IMR-90 (cell line): Measurements from ENCODE around the gene RANBP3. TPM values are rescaled to one million over a fixed set of nuclear protein-coding genes. Genes with fewer than 3 reads are reported as not detected.
A peak's percentile ranks its signal among the peaks of the same experiment; 100 is the strongest.

ENCODE experiments used
- ATAC-seq: fragments of 200-7000 bp; cut with Tn5 transposase; 2 replicates; pipeline ENCODE4 v1.9.1; 2020; ENCODE audit warnings: low read depth, mild to moderate bottlenecking, moderate library complexity
- BruUV-seq: library from RNA; stranded (reverse); fragments of 400-500 nt; replicated peaks from 2 replicates; lab custom pipeline; 2021; lab: Mats Ljungman, UMichigan
- CTCF ChIA-PET: fragments of 300-600 bp; formaldehyde crosslinking; extraction: SDS; loops from one replicate; lab custom pipeline; 2021; ENCODE audit warnings: antibody characterized with exemption; lab: Yijun Ruan, JAX
- POLR2A ChIA-PET: fragments of 300-600 bp; sonication (Branson Sonifier 250); formaldehyde crosslinking; loops from one replicate; lab custom pipeline; 2022; ENCODE audit warnings: antibody characterized with exemption; ENCODE audit not compliant: unreplicated experiment; lab: Charles Lee
- DNase-seq: peaks from one replicate; pipeline ENCODE4 v3.0.0; 2013
- H2AFZ ChIP-seq: replicated peaks from 2 replicates; pipeline ENCODE3; 2013; ENCODE audit warnings: low read length, mild to moderate bottlenecking; ENCODE audit not compliant: poor library complexity
- H2AK5ac ChIP-seq: 2 replicates; pipeline ENCODE4 v1.6.1; 2013; ENCODE audit warnings: low read depth, low read length, inconsistent platforms
- H2AK9ac ChIP-seq: replicated peaks from 2 replicates; pipeline ENCODE3; 2013; ENCODE audit warnings: mild to moderate bottlenecking, low read depth, low read length, moderate library complexity; ENCODE audit not compliant: poor library complexity
- H2BK120ac ChIP-seq: 2 replicates; pipeline ENCODE4 v1.6.1; 2013; ENCODE audit warnings: low read depth, low read length, inconsistent platforms
- H2BK15ac ChIP-seq: 3 replicates; pipeline ENCODE4 v1.6.1; 2013; ENCODE audit warnings: low read depth, low read length, inconsistent platforms
- H2BK20ac ChIP-seq: 2 replicates; pipeline ENCODE4 v1.6.1; 2013; ENCODE audit warnings: low read depth, mild to moderate bottlenecking, inconsistent platforms, low read length, moderate library complexity
- H2BK5ac ChIP-seq: 2 replicates; pipeline ENCODE4 v1.6.1; 2013; ENCODE audit warnings: mild to moderate bottlenecking, low read depth, low read length, inconsistent platforms; ENCODE audit not compliant: poor library complexity, severe bottlenecking
- H3K14ac ChIP-seq: replicated peaks from 2 replicates; pipeline ENCODE4 v1.6.1; 2013; ENCODE audit warnings: low read depth, low read length, inconsistent platforms
- H3K18ac ChIP-seq: 2 replicates; pipeline ENCODE4 v1.6.1; 2013; ENCODE audit warnings: low read depth, low read length, control low read depth
- H3K23ac ChIP-seq: 2 replicates; pipeline ENCODE4 v1.6.1; 2013; ENCODE audit warnings: low read depth, low read length, inconsistent platforms
- H3K27ac ChIP-seq: 2 replicates; pipeline ENCODE4 v1.5.1; 2013; ENCODE audit warnings: mild to moderate bottlenecking, control low read depth, low read length; ENCODE audit not compliant: insufficient read depth
- H3K27me3 ChIP-seq: 2 replicates; pipeline ENCODE4 v1.6.1; 2013; ENCODE audit warnings: low read length; ENCODE audit not compliant: control insufficient read depth, insufficient read depth
- H3K36me3 ChIP-seq: 2 replicates; pipeline ENCODE4 v1.6.1; 2013; ENCODE audit warnings: low read length, mixed read lengths; ENCODE audit not compliant: control insufficient read depth, insufficient read depth
- H3K4ac ChIP-seq: 2 replicates; pipeline ENCODE4 v1.6.1; 2013; ENCODE audit warnings: low read depth, low read length, inconsistent platforms
- H3K4me1 ChIP-seq: 2 replicates; pipeline ENCODE4 v1.6.1; 2013; ENCODE audit warnings: low read length, mixed read lengths; ENCODE audit not compliant: control insufficient read depth, insufficient read depth
- H3K4me2 ChIP-seq: 2 replicates; pipeline ENCODE4 v1.6.1; 2013; ENCODE audit warnings: low read depth, mild to moderate bottlenecking, control low read depth, low read length, moderate library complexity
- H3K4me3 ChIP-seq: 2 replicates; pipeline ENCODE4 v1.5.1; 2013; ENCODE audit warnings: low read depth, mild to moderate bottlenecking, control low read depth, low read length, moderate library complexity; ENCODE audit not compliant: insufficient read depth
- H3K56ac ChIP-seq: 2 replicates; pipeline ENCODE4 v1.6.1; 2013; ENCODE audit warnings: low read length, inconsistent platforms; ENCODE audit not compliant: insufficient read depth; ENCODE audit errors: extremely low read depth
- H3K79me1 ChIP-seq, 2 experiments: 2 replicates each; pipeline ENCODE4 v1.6.1; 2013; ENCODE audit warnings: low read length in 2 of 2, inconsistent platforms in 1 of 2, low read depth in 1 of 2
- H3K9ac ChIP-seq: 2 replicates; pipeline ENCODE4 v1.6.1; 2013; ENCODE audit warnings: low read depth, low read length, control low read depth
- H3K9me1 ChIP-seq: 2 replicates; pipeline ENCODE4 v1.6.1; 2013; ENCODE audit warnings: low read length, inconsistent platforms; ENCODE audit not compliant: insufficient read depth
- H3K9me3 ChIP-seq: 2 replicates; pipeline ENCODE4 v1.6.1; 2013; ENCODE audit warnings: low read length; ENCODE audit not compliant: control insufficient read depth, insufficient read depth
- H4K20me1 ChIP-seq: 2 replicates; pipeline ENCODE4 v1.6.1; 2013; ENCODE audit warnings: low read length, inconsistent platforms; ENCODE audit not compliant: insufficient read depth
- H4K5ac ChIP-seq: 2 replicates; pipeline ENCODE4 v1.6.1; 2013; ENCODE audit warnings: mild to moderate bottlenecking, low read depth, low read length, control low read depth
- H4K8ac ChIP-seq, 2 experiments: 2 replicates each; pipeline ENCODE4 v1.6.1; 2013; ENCODE audit warnings: low read depth in 2 of 2, low read length in 2 of 2, control low read depth in 1 of 2, inconsistent platforms in 1 of 2
- H4K91ac ChIP-seq: 2 replicates; pipeline ENCODE4 v1.6.1; 2013; ENCODE audit warnings: low read depth, low read length, inconsistent platforms; ENCODE audit not compliant: insufficient read depth
- MAZ ChIP-seq: IDR thresholded peaks from 2 replicates; pipeline ENCODE4 v1.6.1; 2012; ENCODE audit warnings: low read depth, mild to moderate bottlenecking, low read length, improper control_type of control experiment, moderate library complexity, borderline replicate concordance
- MXI1 ChIP-seq: IDR thresholded peaks from 2 replicates; pipeline ENCODE4 v1.6.1; 2012; ENCODE audit warnings: low read depth, mild to moderate bottlenecking, low read length, moderate library complexity, borderline replicate concordance
- NFE2L2 ChIP-seq: fragments of 150-350 bp; IDR thresholded peaks from 2 replicates; pipeline ENCODE4 v1.6.1; 2016; ENCODE audit warnings: low read depth, mild to moderate bottlenecking, low read length
- RCOR1 ChIP-seq: IDR thresholded peaks from 2 replicates; pipeline ENCODE4 v1.6.1; 2012; ENCODE audit warnings: mild to moderate bottlenecking, low read length, improper control_type of control experiment; ENCODE audit not compliant: insufficient replicate concordance
- SMC3 ChIP-seq: fragments of 150-350 bp; IDR thresholded peaks from 2 replicates; pipeline ENCODE4 v1.6.1; 2016; ENCODE audit warnings: low read depth, mild to moderate bottlenecking, antibody characterized with exemption, low read length, moderate library complexity
- WGBS, 2 experiments: methylation state at CpG; one replicate each; pipeline versions ENCODE4 v1.1.5 to v1.1.7; 2013; ENCODE audit warnings: missing lambda C conversion rate in 2 of 2; ENCODE audit not compliant: insufficient read length in 1 of 2; ENCODE audit errors: extremely low coverage in 2 of 2; 5-methylcytosine and 5-hydroxymethylcytosine counted together
- dilution Hi-C: fragments of 300-500 bp; cut with HindIII; formaldehyde crosslinking; loops from one replicate; pipeline ENCODE4 v1.14.3; 2018; ENCODE audit warnings: low sequenced_read_pairs; ENCODE audit not compliant: unreplicated experiment
- in situ Hi-C: fragments of 300-500 bp; cut with MboI; formaldehyde crosslinking; loops from 3 replicates; pipeline ENCODE4 v1.14.3; 2019; ENCODE audit warnings: low sequenced_read_pairs, inconsistent platforms, mixed read lengths
- intact Hi-C: fragments of 100-400 bp; cut with micrococcal nuclease; formaldehyde crosslinking; loops from 2 replicates; pipeline ENCODE4 v1.10.0; 2022
- polyA plus RNA-seq, 3 experiments: library from polyadenylated mRNA; depleted of rRNA; stranded (reverse); fragments of >200 nt; gene quantifications; 2 replicates each; pipeline ENCODE4 v1.2.3, GENCODE V29; 2012; ENCODE audit warnings: low replicate concordance in 1 of 3
- total RNA-seq: library from RNA; depleted of rRNA; stranded (reverse); fragments of >200 nt; gene quantifications from 2 replicates; pipeline ENCODE4 v1.2.3, GENCODE V29; 2012
- TF ChIP-seq, protein P1 (sequence below): fragments of 150-350 bp; IDR thresholded peaks from 2 replicates; pipeline ENCODE4 v1.6.1; 2016; ENCODE audit warnings: low read depth, mild to moderate bottlenecking, low read length, moderate library complexity, borderline replicate concordance

RANBP3 gene
- total and polyA plus RNA-seq, 2 of the 4 experiments (the other 2 are of a cell fraction), result 42.5 to 111 TPM

DNA sequence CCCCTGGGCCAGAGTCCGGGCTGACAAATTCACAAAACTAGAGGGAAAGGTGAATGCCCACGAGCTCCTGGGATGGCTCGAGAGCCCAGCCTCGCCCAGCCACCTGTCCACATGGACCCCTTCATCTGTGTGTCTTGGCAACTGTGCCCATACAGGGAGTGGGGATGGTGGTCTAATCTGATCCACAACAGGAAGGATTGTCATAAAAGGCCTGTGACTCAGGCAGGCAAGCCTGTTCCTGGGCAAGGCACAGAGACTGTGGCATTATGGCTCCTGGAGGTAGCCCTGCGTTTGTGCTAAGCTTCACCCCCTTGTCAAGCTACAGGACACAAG, 43.9 kb downstream of the RANBP3 start:
- H3K27ac ChIP-seq, result peak overlapping the region; percentile 69
- H3K4me3 ChIP-seq, result no peak overlapping the region
- H4K20me1 ChIP-seq, result peaks cover 34% of the 10 kb centered on the region
- H4K5ac ChIP-seq, result peak overlapping the region; percentile 13; the same call in 1 of the 2 replicates
- peak overlapping the region; percentile 88 for H3K23ac ChIP-seq
- peak overlapping the region; percentile 94 for H3K14ac ChIP-seq
- dilution Hi-C loops (no loop called here), in situ Hi-C loops (no loop called here), intact Hi-C loops (loop anchor here (2.0 kb wide), 1 partner anchor 29 kb away; the partner anchor contains the start of gene VMAC)
- H4K91ac ChIP-seq, result peak overlapping the region; percentile 84
- H3K36me3 ChIP-seq, result peaks cover 48% of the 10 kb centered on the region
- peak overlapping the region; percentile 86 for H2BK120ac ChIP-seq
- H3K56ac ChIP-seq, result peak overlapping the region; percentile 46
- peak overlapping the region; percentile 60 for H2AK9ac ChIP-seq
- H3K4me2 ChIP-seq, result no peak overlapping the region
- 75% methylated on average over 1 of the region's 5 CpGs; no CpG with 5 or more reads in 1 of the 2 experiments for WGBS, 2 experiments
- H3K18ac ChIP-seq, result peak overlapping the region; percentile 14; the same call in 1 of the 2 replicates
- H3K4me1 ChIP-seq, result peaks cover 32% of the 10 kb centered on the region
- no TSS peak for BruUV-seq
- H2AK5ac ChIP-seq, result peak overlapping the region; percentile 99
- ATAC-seq (no peak), DNase-seq (peak; percentile 16)
- H2AFZ ChIP-seq, result no peak overlapping the region
- no peak for TF ChIP-seq MAZ
- TF ChIP-seq NFE2L2, result no peak
- TF ChIP-seq RCOR1, result no peak
- TF ChIP-seq MXI1, result no peak
- TF ChIP-seq SMC3, result no peak
- TF ChIP-seq, protein P1, sequence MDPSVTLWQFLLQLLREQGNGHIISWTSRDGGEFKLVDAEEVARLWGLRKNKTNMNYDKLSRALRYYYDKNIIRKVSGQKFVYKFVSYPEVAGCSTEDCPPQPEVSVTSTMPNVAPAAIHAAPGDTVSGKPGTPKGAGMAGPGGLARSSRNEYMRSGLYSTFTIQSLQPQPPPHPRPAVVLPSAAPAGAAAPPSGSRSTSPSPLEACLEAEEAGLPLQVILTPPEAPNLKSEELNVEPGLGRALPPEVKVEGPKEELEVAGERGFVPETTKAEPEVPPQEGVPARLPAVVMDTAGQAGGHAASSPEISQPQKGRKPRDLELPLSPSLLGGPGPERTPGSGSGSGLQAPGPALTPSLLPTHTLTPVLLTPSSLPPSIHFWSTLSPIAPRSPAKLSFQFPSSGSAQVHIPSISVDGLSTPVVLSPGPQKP, result no peak
- peak overlapping the region; percentile 81; the same call in 2 of the 3 replicates for H2BK15ac ChIP-seq
- peak overlapping the region; percentile 94 for H3K4ac ChIP-seq
- no peaks in the 10 kb centered on the region for H3K27me3 ChIP-seq
- H2BK5ac ChIP-seq, result peak overlapping the region; percentile 74
- H4K8ac ChIP-seq, result peak overlapping the region; percentile 65 to 92; a peak in 3 of 4 replicates
- H3K79me1 ChIP-seq, result peaks cover 32 to 76% of the 10 kb centered on the region in 2 experiments; a peak in 3 of 4 replicates
- ChIA-PET POLR2A (no interaction called here), CTCF (no interaction called here)
- H3K9me1 ChIP-seq, result peaks cover 34% of the 10 kb centered on the region
- peak overlapping the region; percentile 41; the same call in 1 of the 2 replicates for H3K9ac ChIP-seq
- no peaks in the 10 kb centered on the region for H3K9me3 ChIP-seq
- peak overlapping the region; percentile 85 for H2BK20ac ChIP-seq
